Measurements from ENCODE around the gene ESPN. TPM values are rescaled to one million over a fixed set of nuclear protein-coding genes. Genes with fewer than 3 reads are reported as not detected.
A peak's percentile ranks its signal among the peaks of the same experiment; 100 is the strongest.

ESPN gene
- total RNA-seq, 2 experiments from 2014 or later, result 0.83 to 0.99 TPM

- peaks cover 7% of the 10 kb centered on the region for H3K4me1 Mint-ChIP-seq (ENCODE audit: low read depth)
- POLR2A ChIA-PET, result interaction anchor here (1.1 kb wide), 1 partner anchor 18 kb away, joined by 3 read pairs; no protein-coding TSS in a partner anchor
Measured at GRCh38 chr1:6440198-6441126, 15.9 kb downstream of the ESPN start.

GRCh38 chr1:6441586-6441985 is 17.0 kb downstream of the ESPN start:
- Mint-ChIP-seq H3K27ac (no peak overlapping the region), H3K27me3 (peaks cover 37% of the 10 kb centered on the region), H3K4me1 (ENCODE audit: low read depth) (peaks cover 9% of the 10 kb centered on the region), H3K36me3 (ENCODE audit: low read depth) (no peaks in the 10 kb centered on the region), H3K9me3 (no peaks in the 10 kb centered on the region), H3K4me3 (no peak overlapping the region)
- ATAC-seq, result no peak
- POLR2A ChIA-PET, result interaction anchor here (0.6 to 1.1 kb wide), 3 partner anchors 10 to 50 kb away, joined by 3 read pairs; partner anchors contain the start of gene PLEKHG5
- no peak for DNase-seq
- TF ChIP-seq CTCF (IDR thresholded peaks at IDR 0.05), result no peak
- intact Hi-C loops (cut with micrococcal nuclease), result no loop called here
- CTCF ChIA-PET, result interaction anchor here (1.0 to 4.5 kb wide), 7 partner anchors 8 to 203 kb away, joined by 3 to 17 read pairs (median 5); no protein-coding TSS in a partner anchor

More at GRCh38 chr1:6440198-6441126, 15.9 kb downstream of the ESPN start:
- CTCF ChIA-PET, result interaction anchor here (0.7 to 5.3 kb wide), 15 partner anchors 8 to 238 kb away, joined by 3 to 43 read pairs (median 4); partner anchors contain the start of gene TNFRSF25
- Mint-ChIP-seq H3K27ac (no peak overlapping the region), H3K9me3 (no peaks in the 10 kb centered on the region), H3K4me3 (no peak overlapping the region), H3K27me3 (peaks cover 28% of the 10 kb centered on the region), H3K36me3 (ENCODE audit: low read depth) (no peaks in the 10 kb centered on the region)
- TF ChIP-seq CTCF (IDR thresholded peaks at IDR 0.05), result peak; percentile 48
- DNase-seq (peak; percentile 82), ATAC-seq (peak; percentile 89)
- intact Hi-C loops (cut with micrococcal nuclease), result no loop called here

- Mint-ChIP-seq H3K27ac (no peak overlapping the region), H3K36me3 (ENCODE audit: low read depth) (no peaks in the 10 kb centered on the region), H3K4me3 (no peak overlapping the region), H3K27me3 (peaks cover 41% of the 10 kb centered on the region), H3K4me1 (ENCODE audit: low read depth) (peaks cover 13% of the 10 kb centered on the region), H3K9me3 (no peaks in the 10 kb centered on the region)
- ATAC-seq (no peak), DNase-seq (no peak)
- TF ChIP-seq CTCF (IDR thresholded peaks at IDR 0.05), result no peak
- intact Hi-C loops (cut with micrococcal nuclease), result no loop called here
- ChIA-PET CTCF (interaction anchor here (0.9 to 1.1 kb wide), 2 partner anchors 11 to 44 kb away, joined by 3 to 4 read pairs; no protein-coding TSS in a partner anchor), POLR2A (no interaction called here)
Measured at GRCh38 chr1:6443339-6444115, 19.0 kb downstream of the ESPN start.

- Mint-ChIP-seq H3K4me1 (ENCODE audit: low read depth) (peaks cover 18% of the 10 kb centered on the region), H3K36me3 (ENCODE audit: low read depth) (no peaks in the 10 kb centered on the region), H3K4me3 (no peak overlapping the region), H3K27ac (no peak overlapping the region), H3K9me3 (no peaks in the 10 kb centered on the region), H3K27me3 (peaks cover 42% of the 10 kb centered on the region)
- ATAC-seq, result no peak
- ChIA-PET POLR2A (no interaction called here), CTCF (interaction anchor here (1.1 kb wide), 2 partner anchors 10 to 21 kb away, joined by 4 read pairs; no protein-coding TSS in a partner anchor)
- intact Hi-C loops (cut with micrococcal nuclease), result no loop called here
- TF ChIP-seq CTCF (IDR thresholded peaks at IDR 0.05), result no peak
- DNase-seq, result no peak
Measured at GRCh38 chr1:6444377-6444776, 19.8 kb downstream of the ESPN start.
